Loucy (cell line): Measurements from ENCODE around the gene ANKLE2.

Source experiments
- EZH2phosphoT487 ChIP-seq: fragments of 200-600 bp; IDR thresholded peaks from 2 replicates; pipeline ENCODE4 v1.6.1; 2018; ENCODE audit warnings: antibody characterized with exemption, mild to moderate bottlenecking, moderate library complexity, borderline replicate concordance
- TF ChIP-seq, protein P1 (sequence below): fragments of 200-600 bp; sonication (generic); conservative IDR thresholded peaks from 2 replicates; pipeline ENCODE4 v1.5.1; 2014; ENCODE audit warnings: mild to moderate bottlenecking, antibody characterized with exemption, low read length

DNA sequence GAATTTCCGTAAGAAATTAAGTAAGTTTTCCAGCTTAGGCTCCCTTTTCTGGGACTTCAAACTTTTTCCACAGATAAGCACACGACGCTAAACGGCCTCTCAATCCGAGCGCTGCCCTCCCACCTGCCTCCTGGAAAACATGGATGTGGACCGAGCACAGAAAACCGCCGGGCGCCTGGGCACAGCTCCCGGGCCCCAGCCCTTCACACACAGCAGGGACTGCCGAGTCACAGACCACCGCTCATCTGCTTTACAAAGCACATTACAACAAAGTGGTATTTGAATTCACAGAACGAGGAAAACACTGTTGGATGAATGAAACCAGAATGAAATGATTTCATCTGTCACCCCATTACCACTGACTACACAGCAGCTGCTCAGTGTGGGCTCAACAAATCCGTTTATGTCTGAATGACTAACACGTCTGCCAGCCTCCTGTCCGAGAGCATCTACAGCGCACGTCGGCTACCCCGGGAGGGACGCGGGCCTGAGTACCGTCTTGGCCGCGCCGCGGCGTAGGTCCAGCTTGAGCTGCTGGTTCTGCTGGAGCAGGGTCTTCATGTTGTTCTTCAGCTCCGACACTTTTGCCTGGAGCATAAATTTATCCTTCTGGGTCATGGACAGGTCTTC is 13.1 kb upstream of the ANKLE2 start:
- TF ChIP-seq, protein P1, sequence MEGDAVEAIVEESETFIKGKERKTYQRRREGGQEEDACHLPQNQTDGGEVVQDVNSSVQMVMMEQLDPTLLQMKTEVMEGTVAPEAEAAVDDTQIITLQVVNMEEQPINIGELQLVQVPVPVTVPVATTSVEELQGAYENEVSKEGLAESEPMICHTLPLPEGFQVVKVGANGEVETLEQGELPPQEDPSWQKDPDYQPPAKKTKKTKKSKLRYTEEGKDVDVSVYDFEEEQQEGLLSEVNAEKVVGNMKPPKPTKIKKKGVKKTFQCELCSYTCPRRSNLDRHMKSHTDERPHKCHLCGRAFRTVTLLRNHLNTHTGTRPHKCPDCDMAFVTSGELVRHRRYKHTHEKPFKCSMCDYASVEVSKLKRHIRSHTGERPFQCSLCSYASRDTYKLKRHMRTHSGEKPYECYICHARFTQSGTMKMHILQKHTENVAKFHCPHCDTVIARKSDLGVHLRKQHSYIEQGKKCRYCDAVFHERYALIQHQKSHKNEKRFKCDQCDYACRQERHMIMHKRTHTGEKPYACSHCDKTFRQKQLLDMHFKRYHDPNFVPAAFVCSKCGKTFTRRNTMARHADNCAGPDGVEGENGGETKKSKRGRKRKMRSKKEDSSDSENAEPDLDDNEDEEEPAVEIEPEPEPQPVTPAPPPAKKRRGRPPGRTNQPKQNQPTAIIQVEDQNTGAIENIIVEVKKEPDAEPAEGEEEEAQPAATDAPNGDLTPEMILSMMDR: no peak
- no peak for TF ChIP-seq EZH2phosphoT487
